Gastrocnemius medialis (tissue), 4 donors: ENCODE measurements around the gene PELO.

ENCODE experiments used
- POLR2A ChIP-seq, 2 donors: fragments of 450-650 bp; IDR thresholded peaks; one replicate each; pipeline ENCODE4 v1.6.1; 2017; ENCODE audit warnings: antibody characterized with exemption in 2 of 2, mild to moderate bottlenecking in 2 of 2, moderate library complexity in 2 of 2
- TF ChIP-seq, protein P1 (sequence below), 5 experiments: fragments of 450-650 bp in 3 of 5; fragments of 200-600 bp in 2 of 5; sonication (generic) in 2 of 5; IDR thresholded peaks in 4 of 5; conservative IDR thresholded peaks in 1 of 5; 1 replicate in 4 of 5; 2 replicates in 1 of 5; pipeline ENCODE4 v1.5.1; 2016 to 2019; ENCODE audit warnings: antibody characterized with exemption in 5 of 5, mild to moderate bottlenecking in 3 of 5, moderate library complexity in 3 of 5

DNA sequence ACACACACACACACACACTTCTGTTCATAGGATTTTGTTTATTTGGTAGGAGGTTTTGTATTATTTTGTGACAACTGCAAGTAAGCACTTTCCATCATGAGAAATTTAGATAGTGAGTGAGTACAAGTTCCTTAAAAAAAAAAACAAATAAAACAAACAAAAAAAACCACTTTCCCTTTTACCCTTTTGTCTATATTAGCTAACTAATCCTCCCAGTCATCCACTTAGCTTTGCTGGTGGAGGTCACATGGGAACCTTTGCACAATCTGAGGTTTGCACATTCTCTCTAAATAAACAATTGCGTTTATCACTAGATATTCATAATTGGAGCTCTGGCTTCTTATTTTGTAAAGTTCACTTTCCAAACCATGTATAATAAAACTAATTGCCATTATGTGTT lies 6.8 kb downstream of the PELO start:
- no peak for TF ChIP-seq POLR2A (IDR thresholded peaks at IDR 0.05)
- TF ChIP-seq, protein P1, sequence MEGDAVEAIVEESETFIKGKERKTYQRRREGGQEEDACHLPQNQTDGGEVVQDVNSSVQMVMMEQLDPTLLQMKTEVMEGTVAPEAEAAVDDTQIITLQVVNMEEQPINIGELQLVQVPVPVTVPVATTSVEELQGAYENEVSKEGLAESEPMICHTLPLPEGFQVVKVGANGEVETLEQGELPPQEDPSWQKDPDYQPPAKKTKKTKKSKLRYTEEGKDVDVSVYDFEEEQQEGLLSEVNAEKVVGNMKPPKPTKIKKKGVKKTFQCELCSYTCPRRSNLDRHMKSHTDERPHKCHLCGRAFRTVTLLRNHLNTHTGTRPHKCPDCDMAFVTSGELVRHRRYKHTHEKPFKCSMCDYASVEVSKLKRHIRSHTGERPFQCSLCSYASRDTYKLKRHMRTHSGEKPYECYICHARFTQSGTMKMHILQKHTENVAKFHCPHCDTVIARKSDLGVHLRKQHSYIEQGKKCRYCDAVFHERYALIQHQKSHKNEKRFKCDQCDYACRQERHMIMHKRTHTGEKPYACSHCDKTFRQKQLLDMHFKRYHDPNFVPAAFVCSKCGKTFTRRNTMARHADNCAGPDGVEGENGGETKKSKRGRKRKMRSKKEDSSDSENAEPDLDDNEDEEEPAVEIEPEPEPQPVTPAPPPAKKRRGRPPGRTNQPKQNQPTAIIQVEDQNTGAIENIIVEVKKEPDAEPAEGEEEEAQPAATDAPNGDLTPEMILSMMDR (IDR thresholded peaks at IDR 0.05 in 4 of 5, conservative IDR thresholded peaks at IDR 0.05 in 1 of 5): no peak
